GM21515 (cell line): ENCODE measurements around the gene APOA4.

ENCODE experiments used
- ATAC-seq: cut with Tn5 transposase; IDR thresholded peaks from one replicate; pipeline ENCODE4 v1.9.1; 2021; ENCODE audit not compliant: unreplicated experiment

APOA4 gene

GRCh38 chr11:116823031-116823843 is at the start of gene APOA4:
APOA4 (minus strand) TSS chr11:116823304; CDS start chr11:116823191, 113 bp downstream.
- no peak for ATAC-seq

DNA sequence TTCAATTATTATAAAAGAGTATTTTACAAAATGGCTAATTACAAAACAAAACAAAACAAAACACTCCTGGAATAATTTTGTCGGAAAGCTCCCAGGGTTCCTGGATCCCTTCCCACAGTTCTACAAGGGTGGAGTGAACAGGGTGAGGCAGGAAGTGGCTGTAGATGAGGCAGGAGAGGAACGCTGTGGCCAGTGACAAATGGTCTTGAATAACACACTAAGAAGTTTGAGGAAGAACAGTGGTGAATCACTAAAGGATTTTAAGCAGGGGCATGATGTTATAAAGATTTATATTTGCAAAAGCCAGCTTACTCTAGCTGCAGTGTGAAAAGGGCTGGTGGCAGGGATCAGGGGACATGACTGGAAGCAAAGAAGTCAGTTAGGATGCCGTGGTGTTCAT is 48.1 kb upstream of the APOA4 start:
- ATAC-seq: no peak

GRCh38 chr11:116870054-116870453 is 47.0 kb upstream of the APOA4 start:
- no peak for ATAC-seq

GRCh38 chr11:116869610-116870009 is 46.5 kb upstream of the APOA4 start:
- ATAC-seq: no peak

DNA sequence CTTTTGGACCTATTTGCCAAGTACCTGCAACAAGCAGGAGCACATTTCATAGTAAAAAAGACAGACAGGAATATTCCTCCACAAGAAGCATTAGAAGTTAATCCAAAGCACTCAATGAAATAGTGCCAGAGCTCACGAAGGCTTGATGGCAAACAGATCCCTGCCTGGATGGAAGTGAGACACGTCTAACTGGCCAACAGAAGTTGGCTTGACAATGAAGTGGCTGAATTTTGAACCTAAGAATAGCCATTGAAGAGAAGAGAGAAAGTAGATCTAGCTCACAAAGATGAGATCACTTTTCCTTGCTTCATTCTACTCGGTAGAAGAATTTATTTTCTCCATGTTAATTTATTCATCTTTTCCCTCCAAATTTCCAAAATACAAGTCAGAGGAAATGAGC is 45.0 kb upstream of the APOA4 start:
- no peak for ATAC-seq

GRCh38 chr11:116867619-116868018 is 44.5 kb upstream of the APOA4 start:
- ATAC-seq: no peak

- ATAC-seq: no peak
These were observed 43.8 kb upstream of the APOA4 start for GRCh38 chr11:116866804-116867455.

DNA sequence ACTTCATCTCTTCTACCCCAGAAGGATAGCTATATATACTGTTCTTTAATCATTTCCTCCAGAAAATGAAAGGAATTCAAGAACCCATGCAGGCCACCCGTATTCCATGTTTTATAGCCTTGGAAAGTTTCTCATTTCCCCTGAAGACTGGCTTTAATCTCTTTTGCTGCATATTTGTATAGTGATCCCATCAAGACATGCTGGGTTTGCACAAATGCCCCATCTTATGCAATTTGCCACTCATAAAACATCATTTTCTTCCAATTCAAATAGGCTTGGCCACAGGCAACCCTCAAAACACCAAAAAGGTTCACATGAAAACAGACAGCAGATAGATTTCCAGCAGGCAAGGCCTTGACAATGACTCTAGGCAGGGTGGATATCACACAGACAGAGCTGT is 42.6 kb upstream of the APOA4 start:
- no peak for ATAC-seq

DNA sequence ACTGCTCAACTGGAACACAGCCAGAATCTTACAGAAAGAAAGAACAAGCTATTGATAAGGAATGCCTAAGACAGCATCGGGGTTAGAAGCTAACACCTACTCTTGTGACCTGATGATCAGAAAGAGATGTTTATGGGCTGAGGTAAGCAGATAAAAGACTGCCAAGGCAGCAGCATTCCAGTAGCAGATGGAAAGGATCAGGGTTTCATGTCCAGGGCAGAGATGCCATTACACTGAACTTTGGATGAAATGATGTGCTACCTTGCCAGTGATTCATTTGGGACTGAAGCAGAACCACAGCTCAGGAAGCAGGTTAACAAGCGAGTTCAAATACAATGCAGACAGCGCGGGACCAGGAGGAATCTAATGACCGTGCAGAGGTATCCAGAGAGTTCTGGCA is 41.4 kb upstream of the APOA4 start:
- no peak for ATAC-seq

GRCh38 chr11:116862951-116863350 is 39.8 kb upstream of the APOA4 start:
- ATAC-seq: no peak

DNA sequence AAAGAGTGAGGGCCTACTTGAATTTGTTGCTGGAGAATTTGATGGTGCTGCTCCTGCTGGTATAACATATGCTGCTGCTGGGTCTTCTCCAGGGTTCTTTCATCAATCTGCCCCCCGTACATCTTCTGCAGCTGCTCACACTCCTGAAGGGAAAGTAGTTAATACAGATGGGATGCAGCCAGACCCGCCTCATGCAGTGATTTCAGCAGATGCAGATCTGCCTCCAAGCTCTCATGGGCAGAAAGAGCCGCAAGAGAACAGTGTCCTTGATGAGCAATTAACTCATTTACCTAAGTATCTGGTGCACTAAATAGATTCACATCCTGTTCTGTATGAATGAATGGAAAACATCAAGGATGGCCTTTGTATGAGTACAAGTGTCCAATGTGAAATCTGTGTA is 39.1 kb upstream of the APOA4 start:
- ATAC-seq: no peak

DNA sequence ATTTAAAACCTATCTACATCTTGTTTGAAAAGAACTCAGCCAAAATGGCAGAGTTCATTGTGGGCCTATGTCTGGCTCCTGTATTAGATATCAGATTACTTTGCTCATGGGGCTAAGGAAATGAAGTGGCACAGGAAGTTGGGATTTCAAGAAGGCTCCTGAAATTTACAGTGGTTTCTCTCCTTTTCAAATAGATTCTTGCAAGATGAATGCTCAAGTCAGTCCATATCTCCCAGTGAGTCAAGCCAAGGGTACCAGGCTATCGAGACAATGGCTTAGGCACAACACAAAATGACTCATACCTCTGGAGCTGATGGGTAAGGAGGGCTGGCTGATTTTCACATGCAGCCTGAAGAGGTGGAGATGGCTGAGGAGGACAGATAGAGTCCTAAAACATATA is 38.4 kb upstream of the APOA4 start:
- ATAC-seq: no peak

GRCh38 chr11:116860303-116860702 is 37.2 kb upstream of the APOA4 start:
- ATAC-seq: no peak

- ATAC-seq: no peak
These were observed 36.1 kb upstream of the APOA4 start for GRCh38 chr11:116859175-116859574.

DNA sequence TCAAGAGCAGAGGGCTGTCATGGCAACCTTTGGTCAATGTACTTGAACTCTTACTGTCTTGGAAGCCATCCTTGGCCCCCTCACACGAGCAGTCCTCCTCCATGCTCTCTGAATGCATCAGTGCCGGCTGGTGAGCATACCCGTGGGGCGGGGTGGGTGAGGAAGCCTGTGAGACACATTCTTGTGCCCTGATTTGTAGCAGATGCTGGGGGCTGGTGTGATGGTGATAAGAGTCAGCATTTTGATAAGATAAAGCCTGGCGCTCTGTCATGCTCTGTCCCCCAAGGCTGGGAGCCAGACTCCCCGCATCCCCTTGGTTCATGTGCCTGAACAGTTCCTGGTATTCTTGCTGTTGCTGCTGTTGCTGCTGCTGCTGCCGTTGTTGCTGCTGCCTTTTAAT is 34.8 kb upstream of the APOA4 start:
- no peak for ATAC-seq

DNA sequence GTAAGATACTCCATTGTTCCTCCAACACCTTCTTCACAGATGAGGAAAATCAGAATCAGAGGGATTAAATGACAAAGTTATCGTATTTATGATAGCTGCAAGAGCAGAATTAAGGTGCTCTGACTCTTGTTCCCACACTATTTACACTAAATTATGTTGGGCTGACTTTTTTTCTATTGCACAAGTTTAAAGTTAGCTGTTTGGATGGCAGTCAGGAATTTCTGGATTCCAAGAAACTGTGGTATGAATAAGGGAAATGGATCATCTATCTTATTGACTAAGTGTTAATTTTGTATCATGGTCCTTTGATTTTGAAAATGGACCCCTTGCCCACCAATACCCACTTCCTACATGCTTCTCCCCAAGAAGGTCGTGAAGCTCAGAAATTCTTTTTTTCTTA is 34.2 kb upstream of the APOA4 start:
- no peak for ATAC-seq

DNA sequence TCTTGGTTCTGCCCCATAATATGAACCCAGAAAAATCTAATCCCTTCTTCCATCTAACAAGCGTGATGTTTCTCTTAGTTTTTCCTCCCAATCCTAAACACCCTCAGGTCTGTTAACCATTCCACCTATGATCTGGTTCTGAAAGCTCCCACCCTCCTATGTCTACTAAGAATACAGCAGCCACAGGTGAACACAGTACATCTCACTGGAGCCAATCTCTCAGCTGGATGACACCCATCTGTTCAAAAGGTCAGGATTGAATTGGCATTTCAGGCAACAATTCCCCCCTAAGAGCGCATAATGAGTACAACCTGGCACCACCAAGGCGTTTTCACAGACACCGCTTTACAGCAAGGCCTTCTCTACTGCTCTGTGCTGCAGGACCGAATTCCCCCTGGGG is 33.3 kb upstream of the APOA4 start:
- no peak for ATAC-seq

DNA sequence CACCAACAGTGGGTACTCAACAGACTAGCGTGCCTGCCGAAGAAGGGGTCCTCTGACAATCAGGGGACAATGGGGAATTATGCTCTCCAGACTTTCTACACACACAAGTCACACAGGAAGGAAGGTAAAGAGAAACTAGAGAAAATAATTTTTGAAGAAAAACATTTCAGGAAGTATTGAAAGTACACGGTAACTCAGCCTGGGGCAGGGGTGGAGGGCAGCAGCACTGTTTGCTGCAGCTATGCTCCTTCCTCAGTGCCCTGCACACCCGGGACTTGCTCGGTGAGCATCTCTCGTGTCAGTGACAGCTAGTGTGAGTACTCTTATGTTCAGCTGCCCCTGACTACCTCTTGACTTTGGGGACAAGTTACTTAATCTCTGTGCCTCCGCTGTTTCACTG is 32.3 kb upstream of the APOA4 start:
- ATAC-seq: no peak

GRCh38 chr11:116853461-116854073 is 30.5 kb upstream of the APOA4 start:
- peak; percentile 94 for ATAC-seq

GRCh38 chr11:116852261-116853031 is 29.3 kb upstream of the APOA4 start:
- ATAC-seq: no peak

GRCh38 chr11:116851626-116852025 is 28.5 kb upstream of the APOA4 start:
- no peak for ATAC-seq
